ENCODE data around the gene CDH11.

GRCh38 chr16:65105171-65105570, 16.7 kb downstream of the CDH11 start:
- TF ChIP-seq ZNF274 (IDR thresholded peaks at IDR 0.05; ENCODE audit: low read depth, low read length) (no peak), YY1 (IDR thresholded peaks at IDR 0.05; ENCODE audit: insufficient read depth, insufficient read length) (no peak)

All from NT2/D1 (cell line).